G401 (cell line): ENCODE data around the gene SH3BP5L. TPM values are rescaled to one million over a fixed set of nuclear protein-coding genes. Genes with fewer than 3 reads are reported as not detected.

ENCODE experiments used
- DNase-seq: peaks from one replicate; pipeline ENCODE4 v3.0.0-alpha.2; 2015; ENCODE audit warnings: low spot score
- in situ Hi-C: cut with HindIII; loops from 2 replicates; pipeline ENCODE4 v1.10.0; 2016; ENCODE audit warnings: low sequenced_read_pairs, mixed read lengths
- total RNA-seq: library from RNA; depleted of rRNA; stranded (reverse); fragments of >200 nt; shearing (Covaris generic); gene quantifications from 2 replicates; pipeline ENCODE4 v1.2.3, GENCODE V29; 2014

SH3BP5L gene
- total RNA-seq, 1 experiment from 2014 or later = 23.1 TPM

DNA sequence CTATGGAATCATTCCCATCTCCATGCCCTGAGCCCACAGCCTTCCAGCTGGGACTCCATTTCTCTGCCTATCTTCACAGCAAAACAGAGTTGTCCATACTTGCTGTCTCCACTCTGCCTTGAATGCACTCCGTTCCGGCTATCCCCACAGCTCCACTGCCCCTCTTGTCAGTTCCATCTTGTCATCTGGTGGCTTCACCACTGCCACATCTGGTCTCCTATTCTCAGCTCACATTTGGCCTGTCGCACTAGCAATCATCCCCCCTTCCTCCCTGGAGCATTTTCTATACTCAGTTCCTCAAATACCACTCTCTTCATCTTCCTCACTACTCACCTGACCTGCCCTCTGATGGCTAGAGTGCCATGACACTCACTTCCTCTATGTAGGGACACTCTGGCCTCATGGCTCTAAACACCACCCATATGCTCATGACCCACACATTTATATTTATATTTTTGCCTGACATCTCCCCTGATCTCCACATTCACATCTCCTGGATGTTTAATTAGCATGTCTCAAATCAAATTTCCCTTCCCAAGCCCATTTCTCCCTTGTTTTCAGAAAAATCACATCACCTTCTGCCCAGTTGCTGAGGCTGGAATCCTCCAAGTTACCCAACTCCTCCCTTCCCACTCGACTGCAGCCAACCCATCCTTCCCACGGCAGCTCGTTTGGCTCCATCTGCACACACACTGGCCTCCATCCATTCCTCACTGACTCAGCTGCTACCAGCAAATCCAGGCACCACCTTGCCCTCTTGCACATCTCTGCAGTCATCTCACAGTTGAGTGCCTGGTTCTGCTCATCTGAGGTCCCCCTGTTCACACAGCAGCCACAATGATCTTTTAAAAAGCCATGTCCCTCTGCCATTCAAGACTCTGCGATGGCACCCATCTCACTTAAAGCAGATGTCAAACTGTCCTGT, 27.0 kb upstream of the SH3BP5L start:
- DNase-seq = no peak
- in situ Hi-C loops = no loop called here

DNA sequence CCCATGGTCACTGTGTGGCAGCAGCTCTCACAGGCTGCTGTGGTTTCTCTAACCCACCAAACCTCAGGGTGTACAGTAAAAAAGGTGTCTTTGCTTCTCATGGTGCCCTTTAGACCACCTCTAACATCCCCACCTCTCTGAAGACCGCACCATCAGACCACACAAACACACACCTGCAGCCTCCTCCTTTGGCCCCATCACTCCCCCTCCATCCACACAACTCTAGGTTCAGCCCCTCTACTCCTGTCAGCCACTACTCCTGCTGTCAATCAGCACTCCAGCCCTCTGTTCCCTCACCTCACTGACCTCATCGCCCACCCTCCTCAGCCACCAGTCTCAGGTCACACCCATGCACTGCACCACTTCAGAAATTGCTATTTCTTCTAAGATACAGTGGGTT, 25.7 kb upstream of the SH3BP5L start:
- in situ Hi-C loops = no loop called here

DNA sequence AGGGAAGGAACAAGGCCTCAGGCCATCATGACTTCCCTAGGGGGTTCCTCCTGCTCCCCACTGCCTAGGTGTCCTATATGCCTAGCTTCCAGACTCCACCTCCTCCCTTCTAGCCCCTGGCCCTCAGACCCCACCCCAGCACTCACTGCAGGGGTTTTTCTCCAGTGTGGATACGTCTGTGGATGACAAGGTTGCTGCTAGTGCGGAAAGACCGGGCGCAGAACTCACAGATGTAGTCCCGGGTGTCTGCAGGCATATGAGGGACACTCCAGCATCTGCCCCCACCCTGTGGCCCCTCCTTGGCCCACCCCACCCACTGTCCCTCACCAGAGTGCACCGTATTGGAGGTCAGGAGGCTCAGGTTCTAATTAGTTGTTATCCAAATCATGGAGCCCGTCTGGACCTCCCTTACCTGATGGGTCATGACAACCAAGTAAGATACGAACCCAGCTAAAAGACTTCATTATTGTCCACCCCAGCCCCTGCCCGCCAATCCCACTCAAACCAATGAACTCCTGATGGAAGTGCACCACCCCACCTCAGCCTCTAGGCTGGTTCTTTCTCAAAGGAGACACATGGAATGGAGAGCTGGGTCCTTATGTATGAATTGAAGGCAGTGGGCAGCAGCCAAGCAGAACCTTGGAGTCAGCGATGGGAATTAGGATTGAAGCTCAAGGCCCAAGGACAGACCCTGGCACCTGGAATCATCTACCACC, 25.0 kb upstream of the SH3BP5L start:
- DNase-seq = no peak

More for the DNA sequence above, 25.7 kb upstream of the SH3BP5L start:
- no peak for DNase-seq

DNA sequence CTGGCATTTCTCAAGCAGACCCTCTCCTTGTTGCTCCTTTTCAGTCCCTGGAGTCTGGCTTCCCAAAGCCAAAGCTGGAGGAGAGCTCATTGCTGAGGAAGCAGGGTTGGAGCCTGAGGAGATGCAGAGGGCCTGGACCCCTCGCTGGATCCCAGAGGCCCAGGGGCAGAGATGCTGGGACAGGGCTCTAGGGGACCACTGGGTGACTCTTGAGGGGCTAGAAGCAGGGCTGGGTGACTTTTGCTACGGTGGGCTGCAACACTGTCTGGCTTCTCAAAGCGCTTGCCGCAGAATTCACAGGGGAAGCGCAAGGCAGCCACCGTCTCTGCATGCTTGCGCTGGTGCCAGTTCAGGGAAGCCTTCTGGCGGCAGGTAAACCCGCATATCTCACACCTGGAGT, 24.4 kb upstream of the SH3BP5L start:
- DNase-seq = no peak
- in situ Hi-C loops = no loop called here

More for the DNA sequence above, 25.0 kb upstream of the SH3BP5L start:
- in situ Hi-C loops = no loop called here

DNA sequence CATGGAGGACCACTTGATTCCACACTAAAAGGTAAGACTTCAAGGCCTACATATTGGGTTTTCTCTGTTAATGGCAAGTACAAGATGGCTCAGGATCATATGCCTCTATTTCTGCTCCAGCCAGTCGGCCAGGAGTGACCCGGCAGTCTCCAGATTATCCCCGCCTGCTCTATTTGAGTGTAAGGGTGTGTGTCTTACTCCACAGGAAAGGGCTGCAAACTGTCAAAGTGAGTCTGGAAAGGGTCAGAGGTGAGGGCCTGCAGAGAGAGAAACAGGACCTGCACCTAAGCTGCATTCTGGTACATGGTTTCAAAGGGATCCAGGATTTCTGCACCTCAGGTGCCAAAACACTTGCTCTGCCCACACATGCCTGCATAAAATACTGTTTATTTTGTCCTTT, 23.9 kb upstream of the SH3BP5L start:
- in situ Hi-C loops = no loop called here
- no peak for DNase-seq

GRCh38 chr1:248849152-248849551, 23.4 kb upstream of the SH3BP5L start:
- DNase-seq = no peak
- in situ Hi-C loops = no loop called here

- DNase-seq = no peak
- in situ Hi-C loops = no loop called here
These were observed 22.9 kb upstream of the SH3BP5L start for GRCh38 chr1:248848602-248849001.

- no peak for DNase-seq
- in situ Hi-C loops = no loop called here
These were observed 22.3 kb upstream of the SH3BP5L start for GRCh38 chr1:248847956-248848561.

GRCh38 chr1:248847181-248847955, 21.7 kb upstream of the SH3BP5L start:
- in situ Hi-C loops = no loop called here
- no peak for DNase-seq

DNA sequence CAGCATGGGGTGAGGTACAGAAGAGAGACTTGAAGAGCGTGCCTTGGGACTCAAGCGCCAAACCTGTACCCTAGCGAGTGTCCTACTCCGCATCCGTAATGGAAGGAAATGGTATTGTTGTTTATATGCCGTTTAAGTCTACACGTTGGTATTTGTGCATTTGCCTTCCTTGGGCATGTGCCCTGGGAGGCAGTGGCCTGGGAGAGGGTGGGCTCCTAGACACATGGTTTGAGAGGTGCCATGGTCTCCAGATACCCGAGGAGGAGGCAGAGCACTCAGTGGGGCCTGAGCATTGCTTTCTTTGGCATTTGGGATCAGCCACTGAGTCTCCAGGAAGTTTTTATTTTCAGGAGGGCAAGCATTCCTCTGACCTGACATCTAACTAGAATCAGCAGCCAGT, 18.8 kb upstream of the SH3BP5L start:
- in situ Hi-C loops = no loop called here
- no peak for DNase-seq

DNA sequence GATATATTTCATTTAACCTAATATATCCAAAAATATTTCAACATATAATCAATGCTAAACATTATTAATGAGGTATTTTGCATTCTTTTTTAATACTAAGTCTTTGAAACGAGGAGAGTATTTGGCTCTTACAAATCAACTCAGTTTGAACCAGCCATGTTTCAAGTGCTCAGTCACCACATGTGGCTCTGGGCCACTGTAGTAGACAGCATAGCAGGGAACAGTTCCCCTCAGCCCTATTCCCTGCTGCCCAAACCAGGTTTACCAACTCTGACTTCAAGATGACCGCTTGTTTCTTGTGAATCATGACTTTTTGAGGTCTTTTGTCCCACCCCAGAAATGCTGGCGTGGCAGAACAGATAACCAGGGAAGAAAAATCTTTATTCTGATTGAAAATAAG, 18.0 kb upstream of the SH3BP5L start:
- in situ Hi-C loops = no loop called here
- DNase-seq = no peak

- in situ Hi-C loops = no loop called here
- DNase-seq = no peak
These were observed 17.1 kb upstream of the SH3BP5L start for GRCh38 chr1:248842781-248843331.

GRCh38 chr1:248841702-248842395, 16.1 kb upstream of the SH3BP5L start:
- in situ Hi-C loops = no loop called here
- DNase-seq = no peak

DNA sequence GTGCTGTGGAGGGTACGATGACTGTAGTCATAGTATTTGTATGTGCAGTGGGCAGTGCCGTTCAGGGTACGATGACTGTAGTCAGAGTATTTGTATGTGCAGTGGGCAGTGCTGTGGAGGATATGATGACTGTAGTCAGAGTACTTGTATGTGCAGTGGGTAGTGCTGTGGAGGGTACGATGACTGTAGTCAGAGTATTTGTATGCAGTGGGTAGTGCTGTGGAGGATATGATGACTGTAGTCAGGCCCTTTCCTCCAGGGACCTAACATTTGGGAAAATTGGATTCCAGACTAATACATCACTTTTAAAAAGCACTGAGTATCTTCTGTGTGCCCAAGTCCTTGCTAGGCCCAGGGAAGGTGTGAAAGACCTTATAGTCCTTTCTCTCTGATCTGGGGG, 15.2 kb upstream of the SH3BP5L start:
- no peak for DNase-seq
- in situ Hi-C loops = no loop called here

DNA sequence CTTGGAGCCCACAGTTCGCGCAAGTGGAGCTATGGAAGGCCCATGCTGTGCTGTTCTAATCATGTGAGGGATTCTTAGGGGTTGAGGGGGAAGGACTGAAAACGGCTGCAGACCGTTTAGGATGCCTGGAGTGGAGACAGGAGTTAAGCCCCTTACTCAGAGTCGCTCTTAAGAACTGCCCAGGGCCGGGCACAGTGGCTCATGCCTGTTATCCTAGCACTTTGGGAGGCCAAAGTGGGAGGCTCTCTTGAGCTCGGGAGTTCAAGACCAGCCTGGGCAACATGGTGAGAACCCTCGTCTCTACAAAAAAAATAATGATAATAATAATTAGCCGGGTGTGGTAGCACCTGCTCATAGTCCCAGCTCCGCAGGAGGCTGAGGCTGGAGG, 13.4 kb upstream of the SH3BP5L start:
- no peak for DNase-seq
- in situ Hi-C loops = no loop called here

- in situ Hi-C loops = no loop called here
- peak; percentile 92 for DNase-seq
These were observed 12.8 kb upstream of the SH3BP5L start for GRCh38 chr1:248838357-248839167.

DNA sequence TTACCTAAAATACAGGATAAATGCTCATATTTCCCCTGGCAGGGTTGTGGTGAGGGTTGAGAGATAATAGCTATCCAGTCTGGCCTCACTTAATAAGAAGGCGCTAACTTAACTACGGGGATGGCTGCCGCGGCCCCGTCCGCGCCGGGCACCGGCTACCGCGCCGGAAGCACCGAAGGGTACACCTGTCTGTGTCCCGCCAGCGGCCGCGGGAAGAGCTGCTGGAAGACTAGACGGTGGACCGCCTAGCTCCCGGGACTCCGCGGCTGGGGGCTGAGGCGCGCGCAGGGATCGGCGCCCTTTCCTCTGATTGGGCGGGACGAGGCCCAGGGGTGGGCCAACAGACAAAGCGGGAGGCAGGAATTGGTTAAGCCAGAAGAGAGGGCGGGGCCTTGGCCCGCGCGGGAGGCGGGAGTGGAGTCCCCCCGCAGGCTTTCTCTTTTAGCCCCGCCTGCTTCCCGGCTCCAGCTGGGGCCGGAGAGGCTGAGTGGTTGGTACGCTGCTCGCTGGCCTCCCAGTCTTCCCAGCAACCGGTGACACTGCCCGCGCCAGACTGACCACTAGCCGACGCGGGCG, 12.2 kb upstream of the SH3BP5L start, which contains the start of gene ZNF672:
Gene ZNF672, plus strand, starts transcription at position 444 of the 576 bp plus-strand sequence. CDS start 9,051 bp downstream, outside the sequence.
- in situ Hi-C loops = no loop called here
- peak; percentile 99 for DNase-seq
